ENCODE data around the gene TTC34.

- TF ChIP-seq TAF1 (IDR thresholded peaks at IDR 0.05; ENCODE audit: borderline replicate concordance, low read depth, low read length) (no peak), POLR2AphosphoS5 (IDR thresholded peaks at IDR 0.05; ENCODE audit: low read depth, low read length) (no peak), POLR2A (IDR thresholded peaks at IDR 0.05; ENCODE audit: low read depth, low read length) (no peak)
Observed at GRCh38 chr1:2591233-2591580, 210.3 kb downstream of the TTC34 start.

Data from GM12892 (cell line).